Pancreas (tissue), 10 donors: ENCODE measurements around the gene PIGS. TPM values are rescaled to one million over a fixed set of nuclear protein-coding genes. Genes with fewer than 3 reads are reported as not detected.

Source experiments
- ATAC-seq, 4 donors: fragments of 200-7000 bp; cut with Tn5 transposase; one replicate each; pipeline versions ENCODE4 v1.8.0 to v1.9.1; 2020; ENCODE audit warnings: mild to moderate bottlenecking in 4 of 4, moderate library complexity in 4 of 4
- DNase-seq, 6 donors: peaks; one replicate each; pipeline ENCODE4 v3.0.0-alpha.2; 2020
- FAIRE-seq: peaks from 2 replicates; lab custom pipeline; 2012; peaks lifted over from hg19 to GRCh38; lab: Jason Lieb, UNC
- H3K27ac ChIP-seq, 4 donors: fragments of 200-600 bp; sonication (generic); 1 replicate in 3 of 4; 2 replicates in 1 of 4; pipeline versions ENCODE4 v1.5.0 to v1.8.0; 2020
- H3K27me3 ChIP-seq, 4 donors: fragments of 200-600 bp; one replicate each; pipeline ENCODE4 v1.8.0; 2021
- H3K36me3 ChIP-seq, 3 donors: fragments of 200-600 bp; sonication (generic) in 1 of 3; one replicate each; pipeline versions ENCODE4 v1.5.0 to v1.8.0; 2020 to 2021
- H3K4me1 ChIP-seq, 3 donors: fragments of 200-600 bp; one replicate each; pipeline ENCODE4 v1.8.0; 2021
- H3K4me3 ChIP-seq, 4 donors: fragments of 200-600 bp; sonication (generic) in 2 of 4; one replicate each; pipeline versions ENCODE4 v1.5.0 to v1.8.0; 2020 to 2021
- H3K9me3 ChIP-seq, 4 donors: fragments of 200-600 bp; one replicate each; pipeline ENCODE4 v1.8.0; 2021
- WGBS, 2 donors: extraction: QIAGEN DNeasy Blood & Tissue Kit; methylation state at CpG; one replicate each; pipeline ENCODE4 v1.1.7; 2013; 5-methylcytosine and 5-hydroxymethylcytosine counted together
- intact Hi-C, 3 donors: fragments of 100-400 bp; cut with DNase I; formaldehyde crosslinking; loops; one replicate each; pipeline versions ENCODE4 v1.11.1 to v1.14.2; 2022
- polyA plus RNA-seq, 2 donors: library from polyadenylated mRNA; stranded (reverse); fragments of 200-250 nt; gene quantifications; one replicate each; pipeline ENCODE4 v1.2.3, GENCODE V29; 2013
- total RNA-seq, 6 donors: library from RNA; stranded (reverse); fragmentation: NEBNext Ultra II Directional in 4 of 6; extraction: Animal tissue kit (Norgen Biotek cat#: 25700) in 4 of 6; gene quantifications; one replicate each; pipeline versions ENCODE4 v1.2.1 to v1.2.4, GENCODE V29; 2021 to 2023
- TF ChIP-seq, protein P1 (sequence below), 4 donors: fragments of 200-600 bp; sonication (generic) in 3 of 4; IDR thresholded peaks; one replicate each; pipeline versions ENCODE4 v1.5.0 to v1.8.0; 2021; ENCODE audit warnings: antibody characterized with exemption in 4 of 4
- donor health status: healthy with polysubstance abuse.
- donor health status: DM: no; HTN: no; CAD: no; lungs with moderate emphysema.
- donor health status: DM: no; HTN: no; CAD: no.
- donor health status: control.
- donor health status: control.
- donor health status: Bipolar disorder and iron deficiency.
- donor health status: DM: yes; HTN: yes; CAD: no.
- donor health status: DM: no; HTN: no; CAD: no.
- donor health status: DM: no; HTN: no; CAD: no.
- donor health status: DM: yes; HTN: yes; CAD: no.

The PIGS gene
- total RNA-seq (10 to 100 TPM in 5 of 6 donors, 1 to 10 TPM in 1; 9.4 to 26.5 (median 15.9) TPM), polyA plus RNA-seq (10 to 100 TPM in 1 of 2 donors, 1 to 10 TPM in 1; 9.2 to 24.0 TPM)

- ATAC-seq (peak; percentile 98 to 99 (median 99)), DNase-seq (peak; percentile 94 to 99 (median 95)), FAIRE-seq (no peak)
- intact Hi-C loops = no loop called here
- H3K27me3 ChIP-seq = no peaks in the 10 kb centered on the region
- peak within 1 kb of the TSS; percentile 66 to 82 (median 73) for H3K27ac ChIP-seq
- H3K4me3 ChIP-seq = peak within 1 kb of the TSS; percentile 80 to 98 (median 89)
- H3K4me1 ChIP-seq = peaks cover 6 to 15% (median 9%) of the 10 kb centered on the region in 3 donors
- 1% methylated on average over 47 to 49 of the region's 49 CpGs for WGBS, 2 donors
- TF ChIP-seq, protein P1, sequence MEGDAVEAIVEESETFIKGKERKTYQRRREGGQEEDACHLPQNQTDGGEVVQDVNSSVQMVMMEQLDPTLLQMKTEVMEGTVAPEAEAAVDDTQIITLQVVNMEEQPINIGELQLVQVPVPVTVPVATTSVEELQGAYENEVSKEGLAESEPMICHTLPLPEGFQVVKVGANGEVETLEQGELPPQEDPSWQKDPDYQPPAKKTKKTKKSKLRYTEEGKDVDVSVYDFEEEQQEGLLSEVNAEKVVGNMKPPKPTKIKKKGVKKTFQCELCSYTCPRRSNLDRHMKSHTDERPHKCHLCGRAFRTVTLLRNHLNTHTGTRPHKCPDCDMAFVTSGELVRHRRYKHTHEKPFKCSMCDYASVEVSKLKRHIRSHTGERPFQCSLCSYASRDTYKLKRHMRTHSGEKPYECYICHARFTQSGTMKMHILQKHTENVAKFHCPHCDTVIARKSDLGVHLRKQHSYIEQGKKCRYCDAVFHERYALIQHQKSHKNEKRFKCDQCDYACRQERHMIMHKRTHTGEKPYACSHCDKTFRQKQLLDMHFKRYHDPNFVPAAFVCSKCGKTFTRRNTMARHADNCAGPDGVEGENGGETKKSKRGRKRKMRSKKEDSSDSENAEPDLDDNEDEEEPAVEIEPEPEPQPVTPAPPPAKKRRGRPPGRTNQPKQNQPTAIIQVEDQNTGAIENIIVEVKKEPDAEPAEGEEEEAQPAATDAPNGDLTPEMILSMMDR (IDR thresholded peaks at IDR 0.05) = no peak
- H3K36me3 ChIP-seq = no peaks in the 10 kb centered on the region
- no peaks in the 10 kb centered on the region for H3K9me3 ChIP-seq
Measured at GRCh38 chr17:28571361-28572122, at the start of gene PIGS. Gene PIGS, minus strand, starts transcription at chr17:28571524. Its CDS starts 28 bp downstream, at chr17:28571496.

DNA sequence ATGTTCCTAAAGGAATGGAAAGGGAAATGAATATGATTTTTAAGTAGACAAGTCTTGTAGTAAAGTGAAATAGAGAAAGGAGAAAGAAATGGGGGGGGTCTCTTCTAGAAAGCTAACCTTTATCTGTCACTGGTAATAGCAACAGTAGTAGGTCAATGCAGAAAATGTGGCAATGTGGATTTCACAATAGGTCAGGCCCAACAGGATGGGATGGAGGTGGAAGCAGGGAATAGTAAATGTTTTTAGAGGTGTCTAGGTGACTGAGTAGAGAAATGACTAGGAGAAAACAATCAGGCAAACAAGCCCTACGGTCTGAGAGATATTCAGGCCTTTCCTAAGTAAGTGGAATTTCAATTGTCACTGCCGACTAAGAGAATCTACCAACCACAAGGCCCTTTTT lies 48.7 kb upstream of the PIGS start:
- WGBS, 2 donors = 81% methylated on average over 2 of the region's 2 CpGs
- FAIRE-seq (no peak), ATAC-seq (no peak), DNase-seq (no peak)
- Histone ChIP-seq H3K36me3 (peaks cover 0 to 87% (median 54%) of the 10 kb centered on the region in 3 donors), H3K27ac (no peak overlapping the region), H3K9me3 (no peaks in the 10 kb centered on the region), H3K27me3 (no peaks in the 10 kb centered on the region), H3K4me3 (no peak overlapping the region), H3K4me1 (no peaks in the 10 kb centered on the region)
- TF ChIP-seq, protein P1 (IDR thresholded peaks at IDR 0.05) = no peak
- intact Hi-C loops = no loop called here

DNA sequence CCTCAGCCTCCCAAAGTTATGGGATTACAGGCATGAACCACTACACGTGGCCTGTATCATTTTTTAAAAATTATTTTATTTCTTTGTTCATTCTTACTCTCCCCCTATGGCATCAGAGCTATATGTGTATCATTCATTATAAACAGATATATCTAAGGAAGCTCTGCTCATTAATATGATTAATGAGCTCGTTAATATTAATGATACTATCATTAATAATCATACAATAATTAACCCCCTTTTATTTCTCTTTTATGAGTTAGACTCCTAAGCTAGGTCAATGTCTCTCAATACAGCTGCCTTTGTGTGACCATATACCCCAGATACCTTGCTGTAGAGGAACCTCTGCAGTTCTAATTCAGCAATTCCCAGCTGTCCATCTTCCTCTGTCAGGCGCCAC lies 47.1 kb upstream of the PIGS start:
- WGBS, 2 donors = 77 to 84% methylated on average over 3 of the region's 3 CpGs
- no peak overlapping the region for H3K27ac ChIP-seq
- H3K36me3 ChIP-seq = peaks cover 0 to 89% (median 58%) of the 10 kb centered on the region in 3 donors
- H3K4me1 ChIP-seq = no peaks in the 10 kb centered on the region
- no peaks in the 10 kb centered on the region for H3K9me3 ChIP-seq
- TF ChIP-seq, protein P1 (IDR thresholded peaks at IDR 0.05) = no peak
- FAIRE-seq = no peak
- H3K27me3 ChIP-seq = no peaks in the 10 kb centered on the region
- no peak overlapping the region for H3K4me3 ChIP-seq
- no peak for ATAC-seq
- DNase-seq = no peak
- intact Hi-C loops = loop anchor here in 1 of 3 donors (10.0 kb wide), 1 partner anchor 124 kb away; no protein-coding TSS in a partner anchor

GRCh38 chr17:28616281-28616680 lies 45.0 kb upstream of the PIGS start:
- Histone ChIP-seq H3K27me3 (no peaks in the 10 kb centered on the region), H3K27ac (no peak overlapping the region), H3K4me3 (no peak overlapping the region), H3K36me3 (peaks cover 0 to 72% (median 58%) of the 10 kb centered on the region in 3 donors), H3K4me1 (no peaks in the 10 kb centered on the region), H3K9me3 (no peaks in the 10 kb centered on the region)
- DNase-seq = no peak
- TF ChIP-seq, protein P1 (IDR thresholded peaks at IDR 0.05) = no peak
- 81 to 90% methylated on average over 7 of the region's 7 CpGs for WGBS, 2 donors
- intact Hi-C loops = loop anchor here in 1 of 3 donors (10.0 kb wide), 1 partner anchor 121 kb away; no protein-coding TSS in a partner anchor
- FAIRE-seq = no peak
- no peak for ATAC-seq
